ENCODE measurements around the gene NIPAL4. TPM values are rescaled to one million over a fixed set of nuclear protein-coding genes. Genes with fewer than 3 reads are reported as not detected.

Gene NIPAL4
- total RNA-seq, 1 experiment from 2014 or later = not detected

GRCh38 chr5:157505496-157505895 lies 45.5 kb downstream of the NIPAL4 start:
- Mint-ChIP-seq H3K9me3 (no peaks in the 10 kb centered on the region), H3K27ac (no peak overlapping the region), H3K4me1 (no peaks in the 10 kb centered on the region), H3K36me3 (ENCODE audit: insufficient read depth in 1 of 3, low read depth in 3 of 3) (peaks cover 5 to 7% (median 6%) of the 10 kb centered on the region in 3 experiments; a peak in 4 of 7 replicates), H3K27me3 (ENCODE audit: low read depth) (no peaks in the 10 kb centered on the region), H3K4me3 (no peak overlapping the region)
- DNase-seq = no peak
- H2AK5ac ChIP-seq (ENCODE audit: insufficient read length, low read length) = no peak overlapping the region
- WGBS (ENCODE audit: extremely low coverage, insufficient read length, low lambda C conversion rate) = no CpG with 5 or more reads among the region's 6 CpGs
- no peak overlapping the region for H3K27ac ChIP-seq (ENCODE audit: insufficient read length, low read depth, low read length)
- H3K4me1 ChIP-seq (ENCODE audit: insufficient read depth, low read length) = no peaks in the 10 kb centered on the region; the same call in 1 of the 2 replicates
- no peak overlapping the region for H3K4me2 ChIP-seq (ENCODE audit: insufficient read depth, insufficient read length, low read length)
- TF ChIP-seq, protein P1, sequence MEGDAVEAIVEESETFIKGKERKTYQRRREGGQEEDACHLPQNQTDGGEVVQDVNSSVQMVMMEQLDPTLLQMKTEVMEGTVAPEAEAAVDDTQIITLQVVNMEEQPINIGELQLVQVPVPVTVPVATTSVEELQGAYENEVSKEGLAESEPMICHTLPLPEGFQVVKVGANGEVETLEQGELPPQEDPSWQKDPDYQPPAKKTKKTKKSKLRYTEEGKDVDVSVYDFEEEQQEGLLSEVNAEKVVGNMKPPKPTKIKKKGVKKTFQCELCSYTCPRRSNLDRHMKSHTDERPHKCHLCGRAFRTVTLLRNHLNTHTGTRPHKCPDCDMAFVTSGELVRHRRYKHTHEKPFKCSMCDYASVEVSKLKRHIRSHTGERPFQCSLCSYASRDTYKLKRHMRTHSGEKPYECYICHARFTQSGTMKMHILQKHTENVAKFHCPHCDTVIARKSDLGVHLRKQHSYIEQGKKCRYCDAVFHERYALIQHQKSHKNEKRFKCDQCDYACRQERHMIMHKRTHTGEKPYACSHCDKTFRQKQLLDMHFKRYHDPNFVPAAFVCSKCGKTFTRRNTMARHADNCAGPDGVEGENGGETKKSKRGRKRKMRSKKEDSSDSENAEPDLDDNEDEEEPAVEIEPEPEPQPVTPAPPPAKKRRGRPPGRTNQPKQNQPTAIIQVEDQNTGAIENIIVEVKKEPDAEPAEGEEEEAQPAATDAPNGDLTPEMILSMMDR (conservative IDR thresholded peaks at IDR 0.05) = no peak
- no peaks in the 10 kb centered on the region for H3K79me1 ChIP-seq (ENCODE audit: insufficient read depth, low read depth, low read length, poor library complexity, severe bottlenecking)
- H3K4ac ChIP-seq (ENCODE audit: low read depth, low read length) = no peak overlapping the region
- H2BK120ac ChIP-seq (ENCODE audit: low read depth, low read length, poor library complexity, severe bottlenecking) = no peak overlapping the region
- no peak overlapping the region for H3K18ac ChIP-seq (ENCODE audit: insufficient read length, low read depth, low read length)
- H2BK12ac ChIP-seq (ENCODE audit: insufficient read length, low read depth, low read length) = no peak overlapping the region
- no peak overlapping the region for H2BK20ac ChIP-seq (ENCODE audit: low read depth, low read length, poor library complexity, severe bottlenecking)
- H2AFZ ChIP-seq (ENCODE audit: low read length) = no peak overlapping the region
- no peaks in the 10 kb centered on the region for H3K27me3 ChIP-seq (ENCODE audit: insufficient read depth, low read length)
- H4K20me1 ChIP-seq (ENCODE audit: control insufficient read depth, insufficient read depth, insufficient read length) = no peaks in the 10 kb centered on the region
- H2BK15ac ChIP-seq (ENCODE audit: low read depth, low read length) = no peak overlapping the region
- H3K9me3 ChIP-seq (ENCODE audit: control insufficient read depth, low read depth, low read length) = no peaks in the 10 kb centered on the region
- H3K14ac ChIP-seq (ENCODE audit: insufficient read depth, low read length) = no peak overlapping the region
- no peaks in the 10 kb centered on the region for H3K23me2 ChIP-seq (ENCODE audit: insufficient read length, low read depth, low read length, poor library complexity, severe bottlenecking)
- no peak overlapping the region for H4K91ac ChIP-seq (ENCODE audit: insufficient read length, low read depth, low read length)
- H3K79me2 ChIP-seq (ENCODE audit: insufficient read depth, low read length) = no peaks in the 10 kb centered on the region
- H3K56ac ChIP-seq (ENCODE audit: insufficient read length, low read depth, low read length) = no peak overlapping the region
- H3K23ac ChIP-seq (ENCODE audit: insufficient read length, low read depth, low read length) = no peak overlapping the region
- H2BK5ac ChIP-seq (ENCODE audit: insufficient read length, low read length) = no peak overlapping the region
- H3T11ph ChIP-seq (ENCODE audit: low read length) = no peak overlapping the region
- H3K9ac ChIP-seq (ENCODE audit: extremely low read depth, insufficient read length, low read length) = no peak overlapping the region
- H4K5ac ChIP-seq (ENCODE audit: insufficient read length, low read depth, low read length) = no peak overlapping the region
- no peak overlapping the region for H4K8ac ChIP-seq (replicated peaks; ENCODE audit: insufficient read length, low read depth, low read length)
